ENCODE results near the gene OTOA.

DNA sequence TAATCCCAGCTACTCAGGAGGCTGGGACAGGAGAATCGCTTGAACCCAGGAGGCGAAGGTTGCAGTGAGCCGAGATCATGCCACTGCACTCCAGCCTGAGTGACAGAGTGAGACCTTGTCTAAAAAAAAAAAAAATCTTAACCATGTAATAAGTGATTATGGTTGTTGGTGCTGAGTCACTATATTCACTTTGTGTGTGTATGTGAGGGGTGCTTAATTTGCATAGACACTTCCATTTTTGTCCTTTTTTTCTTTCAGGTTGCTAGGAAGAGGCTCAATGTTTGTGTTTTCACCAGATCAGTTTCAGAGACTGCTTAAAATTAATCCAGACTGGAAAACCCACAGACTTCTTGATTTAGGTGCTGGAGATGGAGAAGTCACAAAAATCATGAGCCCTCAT lies 46.2 kb upstream of the OTOA start:
- TF ChIP-seq POLR2A (IDR thresholded peaks at IDR 0.05; ENCODE audit: extremely low read depth, insufficient read length) = no peak
- TF ChIP-seq CTCF (IDR thresholded peaks at IDR 0.05; ENCODE audit: low read depth, low read length) = no peak
- TF ChIP-seq, protein P1, sequence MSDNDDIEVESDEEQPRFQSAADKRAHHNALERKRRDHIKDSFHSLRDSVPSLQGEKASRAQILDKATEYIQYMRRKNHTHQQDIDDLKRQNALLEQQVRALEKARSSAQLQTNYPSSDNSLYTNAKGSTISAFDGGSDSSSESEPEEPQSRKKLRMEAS (IDR thresholded peaks at IDR 0.05; ENCODE audit: low read depth, low read length) = no peak
